SK-N-SH treated with all-trans-retinoic acid at 6 μM for 48 hours (cell line): ENCODE measurements around the gene FMN1.

Source experiments
- ARNTL ChIP-seq: fragments of 450-650 bp; formaldehyde crosslinking; IDR thresholded peaks from 2 replicates; pipeline ENCODE4 v1.5.0; 2020; ENCODE audit warnings: low read depth, mild to moderate bottlenecking, moderate library complexity, borderline replicate concordance
- OSR1 ChIP-seq: fragments of 250-450 bp; sonication (Bioruptor Pico); IDR thresholded peaks from 2 replicates; pipeline ENCODE4 v1.8.0; 2022; ENCODE audit warnings: moderate library complexity, mild to moderate bottlenecking, inconsistent platforms
- POU6F1 ChIP-seq: fragments of 250-450 bp; sonication (Bioruptor Pico); IDR thresholded peaks from 2 replicates; pipeline ENCODE4 v1.8.0; 2021; ENCODE audit warnings: low read depth, mild to moderate bottlenecking, moderate library complexity, borderline replicate concordance
- PPARA ChIP-seq: fragments of 250-450 bp; sonication (Bioruptor Pico); IDR thresholded peaks from 2 replicates; pipeline ENCODE4 v1.5.0; 2020; ENCODE audit warnings: mild to moderate bottlenecking, borderline replicate concordance
- TOX ChIP-seq: fragments of 250-450 bp; sonication (Bioruptor Pico); IDR thresholded peaks from 2 replicates; pipeline ENCODE4 v1.8.0; 2021; ENCODE audit warnings: mild to moderate bottlenecking, moderate library complexity, borderline replicate concordance
- TSHZ2 ChIP-seq: fragments of 250-450 bp; sonication (Bioruptor Pico); IDR thresholded peaks from 2 replicates; pipeline ENCODE4 v1.5.0; 2020; ENCODE audit warnings: mild to moderate bottlenecking, moderate library complexity
- ZFP3 ChIP-seq: fragments of 250-450 bp; sonication (Bioruptor Pico); IDR thresholded peaks from 2 replicates; pipeline ENCODE4 v1.5.0; 2020; ENCODE audit warnings: mild to moderate bottlenecking, moderate library complexity
- ZFP30 ChIP-seq: fragments of 450-650 bp; formaldehyde crosslinking; IDR thresholded peaks from 2 replicates; pipeline ENCODE4 v1.5.0; 2022; ENCODE audit warnings: mild to moderate bottlenecking, moderate library complexity
- ZNF565 ChIP-seq: fragments of 450-650 bp; formaldehyde crosslinking; conservative IDR thresholded peaks from 2 replicates; pipeline ENCODE4 v1.5.0; 2020; ENCODE audit warnings: low read depth, mild to moderate bottlenecking, moderate library complexity

- no peak for TF ChIP-seq ZFP30 (CRISPR knock-in tag)
- no peak for TF ChIP-seq POU6F1 (CRISPR knock-in tag)
- TF ChIP-seq PPARA = no peak
- TF ChIP-seq ZNF565 (CRISPR knock-in tag) = no peak
- TF ChIP-seq ZFP3 (CRISPR knock-in tag) = no peak
- TF ChIP-seq TSHZ2 (CRISPR knock-in tag) = no peak
- no peak for TF ChIP-seq OSR1 (CRISPR knock-in tag)
- no peak for TF ChIP-seq TOX (CRISPR knock-in tag)
- TF ChIP-seq ARNTL = no peak
Observed at GRCh38 chr15:32833379-32833821, 361.1 kb downstream of the FMN1 start.
